Activated T-cell treated with anti-CD3 and anti-CD28 coated beads, Interleukin-2, amount 50 U/mL, for 4 hours (primary cell): ENCODE data around the gene TMEM60. TPM values are rescaled to one million over a fixed set of nuclear protein-coding genes. Genes with fewer than 3 reads are reported as not detected.

Experiments used
- ATAC-seq, 2 donors: fragments of 200-7000 bp; cut with Tn5 transposase; one replicate each; pipeline ENCODE4 v1.10.0; 2021
- DNase-seq: peaks from one replicate; pipeline ENCODE4 v3.0.0-alpha.2; 2020
- H3K27me3 Mint-ChIP-seq: one replicate; pipeline ENCODE4 v1.8.0; 2021; ENCODE audit warnings: low read depth, mixed read lengths
- H3K36me3 Mint-ChIP-seq: one replicate; pipeline ENCODE4 v1.8.0; 2022; ENCODE audit warnings: mixed read lengths; ENCODE audit not compliant: insufficient read depth
- H3K4me1 Mint-ChIP-seq: one replicate; pipeline ENCODE4 v1.8.0; 2021; ENCODE audit warnings: low read depth, mixed read lengths
- H3K4me3 Mint-ChIP-seq: one replicate; pipeline ENCODE4 v1.8.0; 2021; ENCODE audit warnings: mild to moderate bottlenecking, moderate library complexity, mixed read lengths
- H3K9me3 Mint-ChIP-seq: one replicate; pipeline ENCODE4 v1.8.0; 2021; ENCODE audit warnings: mixed read lengths
- total RNA-seq, 3 donors: library from RNA; stranded (reverse); gene quantifications; one replicate each; pipeline ENCODE4 v1.2.1, GENCODE V29; 2021

The TMEM60 gene
- total RNA-seq, 3 donors from 2014 or later, result 5.5 to 7.8 (median 6.3) TPM

DNA sequence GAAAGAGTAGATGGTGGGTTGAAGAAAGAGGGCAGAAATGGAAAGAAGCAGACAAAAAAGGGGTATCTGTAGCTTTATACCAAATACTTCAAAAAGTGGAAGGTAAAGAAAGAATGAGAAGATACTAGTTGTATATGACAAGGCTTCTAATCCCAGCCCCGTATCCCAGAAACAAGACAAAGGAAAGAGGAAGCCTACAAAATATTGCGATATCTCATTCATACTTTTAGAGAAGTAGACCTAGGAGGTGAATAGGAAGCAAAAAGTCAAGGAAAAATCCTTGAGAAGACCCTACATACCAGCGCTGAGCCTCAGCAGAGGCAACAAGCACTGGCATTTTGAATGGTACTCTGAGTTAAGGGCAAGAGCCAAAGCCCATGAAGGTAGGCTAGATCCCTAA, 26.9 kb upstream of the TMEM60 start:
- H3K27me3 Mint-ChIP-seq, result no peaks in the 10 kb centered on the region
- H3K9me3 Mint-ChIP-seq, result peaks cover 46% of the 10 kb centered on the region
- peaks cover 35% of the 10 kb centered on the region for H3K36me3 Mint-ChIP-seq
- no peak overlapping the region for H3K4me3 Mint-ChIP-seq
- peaks cover 40% of the 10 kb centered on the region for H3K4me1 Mint-ChIP-seq
- DNase-seq (no peak), ATAC-seq (no peak)

DNA sequence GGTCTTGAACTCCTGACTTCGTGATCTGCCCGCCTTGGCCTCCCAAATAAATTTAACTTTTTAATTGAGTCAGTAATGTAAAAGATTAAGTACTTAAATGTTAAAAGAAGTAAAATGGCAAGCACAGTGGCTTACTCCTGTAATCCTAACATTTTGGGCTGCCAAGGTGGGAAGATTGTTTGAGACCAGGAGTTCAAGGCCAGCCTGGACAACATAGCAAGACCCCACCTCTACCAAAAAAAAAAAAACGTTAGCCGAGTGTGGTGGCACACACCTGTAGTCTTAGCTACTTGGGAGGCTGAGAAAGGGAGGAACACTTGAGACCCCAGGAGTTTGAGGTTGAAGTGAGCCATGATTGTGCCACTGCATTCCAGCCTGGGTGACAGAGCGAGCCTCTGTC, 26.4 kb upstream of the TMEM60 start:
- Mint-ChIP-seq H3K36me3 (peaks cover 38% of the 10 kb centered on the region), H3K4me1 (peaks cover 37% of the 10 kb centered on the region), H3K9me3 (peaks cover 51% of the 10 kb centered on the region), H3K27me3 (no peaks in the 10 kb centered on the region), H3K4me3 (no peak overlapping the region)
- no peak for DNase-seq
- no peak for ATAC-seq

DNA sequence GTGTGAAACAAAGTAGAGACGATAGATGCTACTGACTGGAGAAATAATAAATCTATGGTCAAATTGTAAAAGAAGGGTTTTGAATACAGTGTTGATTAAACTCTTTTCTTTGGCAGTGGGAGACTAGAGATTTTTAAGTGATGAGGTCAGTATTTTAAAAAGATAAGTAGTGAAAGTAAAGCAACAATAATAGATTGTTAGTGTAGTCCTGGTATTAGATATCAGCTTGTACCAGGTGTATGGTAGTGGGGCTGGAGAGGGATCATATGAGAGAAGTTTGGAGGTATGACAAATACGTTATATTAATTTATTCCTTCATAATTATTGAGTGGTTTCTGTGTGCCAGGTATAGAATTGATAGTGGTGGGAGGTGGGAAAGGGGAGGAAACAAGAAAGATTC, 25.6 kb upstream of the TMEM60 start:
- Mint-ChIP-seq H3K9me3 (peaks cover 59% of the 10 kb centered on the region), H3K36me3 (peaks cover 44% of the 10 kb centered on the region), H3K27me3 (no peaks in the 10 kb centered on the region), H3K4me3 (no peak overlapping the region), H3K4me1 (peaks cover 37% of the 10 kb centered on the region)
- ATAC-seq (no peak), DNase-seq (no peak)

DNA sequence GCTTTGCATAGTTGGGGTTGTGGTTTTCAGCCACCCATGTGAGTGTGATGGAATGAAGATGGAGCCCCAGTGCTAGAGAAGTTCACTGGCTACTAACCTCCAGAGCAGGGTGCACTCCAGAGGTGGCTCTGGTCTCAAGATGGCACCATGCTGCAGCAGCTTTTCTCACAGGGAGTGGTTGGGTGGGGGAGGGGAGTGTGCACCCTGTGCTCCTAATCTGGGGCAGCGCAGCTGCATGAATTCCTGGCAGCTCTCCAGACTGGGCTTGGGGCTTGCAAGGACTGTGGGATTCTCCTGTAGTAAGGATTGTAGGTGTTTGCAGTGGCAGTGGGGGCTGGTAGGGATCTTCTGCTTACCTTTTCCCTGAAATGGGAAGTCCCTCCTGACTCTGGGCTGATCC, 24.0 kb upstream of the TMEM60 start:
- H3K36me3 Mint-ChIP-seq, result peaks cover 54% of the 10 kb centered on the region
- no peaks in the 10 kb centered on the region for H3K27me3 Mint-ChIP-seq
- DNase-seq (no peak), ATAC-seq (no peak)
- H3K9me3 Mint-ChIP-seq, result peaks cover 70% of the 10 kb centered on the region
- no peak overlapping the region for H3K4me3 Mint-ChIP-seq
- H3K4me1 Mint-ChIP-seq, result peaks cover 39% of the 10 kb centered on the region

DNA sequence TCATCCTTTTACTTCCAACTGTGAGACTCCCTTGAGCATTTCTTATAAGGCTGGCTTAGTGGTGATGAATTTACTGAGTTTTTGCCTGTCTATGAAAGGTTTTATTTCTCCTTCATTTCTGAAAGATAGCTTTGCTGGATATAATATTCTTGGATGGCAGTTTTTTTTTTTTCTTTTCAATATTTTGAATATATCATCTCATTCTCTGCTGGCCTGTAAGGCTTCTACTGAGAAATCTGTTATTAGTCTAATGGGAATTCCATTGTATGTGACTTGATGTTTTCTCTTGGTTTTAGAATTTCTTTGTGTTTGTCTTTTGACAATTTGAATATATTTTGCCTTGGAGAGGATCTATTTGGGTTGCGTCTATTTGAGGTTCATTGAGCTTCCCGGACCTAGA, 22.7 kb upstream of the TMEM60 start:
- H3K9me3 Mint-ChIP-seq, result peaks cover 68% of the 10 kb centered on the region
- DNase-seq (no peak), ATAC-seq (no peak)
- peaks cover 37% of the 10 kb centered on the region for H3K4me1 Mint-ChIP-seq
- H3K27me3 Mint-ChIP-seq, result no peaks in the 10 kb centered on the region
- H3K36me3 Mint-ChIP-seq, result peaks cover 63% of the 10 kb centered on the region
- H3K4me3 Mint-ChIP-seq, result no peak overlapping the region

DNA sequence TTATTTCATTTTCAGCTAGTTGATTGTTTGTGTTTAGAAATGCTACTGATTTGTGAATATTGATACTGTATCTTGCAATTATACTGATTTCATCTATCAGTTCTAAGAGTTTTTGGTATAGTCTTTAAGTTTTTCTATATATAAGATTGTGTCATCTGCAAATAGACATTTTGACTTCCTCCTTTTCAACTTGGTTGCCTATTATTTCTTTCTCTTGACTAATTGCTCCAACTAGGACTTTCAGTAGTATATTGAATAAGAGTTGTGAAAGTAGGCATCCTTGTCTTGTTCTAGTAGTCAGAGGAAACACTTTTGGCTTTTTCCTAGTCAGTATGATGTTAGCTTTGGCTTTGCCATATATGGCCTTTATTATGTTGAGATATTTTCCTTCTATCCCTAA, 20.8 kb upstream of the TMEM60 start:
- ATAC-seq (no peak), DNase-seq (no peak)
- peaks cover 39% of the 10 kb centered on the region for H3K4me1 Mint-ChIP-seq
- peaks cover 55% of the 10 kb centered on the region for H3K9me3 Mint-ChIP-seq
- no peak overlapping the region for H3K4me3 Mint-ChIP-seq
- no peaks in the 10 kb centered on the region for H3K27me3 Mint-ChIP-seq
- peaks cover 60% of the 10 kb centered on the region for H3K36me3 Mint-ChIP-seq

DNA sequence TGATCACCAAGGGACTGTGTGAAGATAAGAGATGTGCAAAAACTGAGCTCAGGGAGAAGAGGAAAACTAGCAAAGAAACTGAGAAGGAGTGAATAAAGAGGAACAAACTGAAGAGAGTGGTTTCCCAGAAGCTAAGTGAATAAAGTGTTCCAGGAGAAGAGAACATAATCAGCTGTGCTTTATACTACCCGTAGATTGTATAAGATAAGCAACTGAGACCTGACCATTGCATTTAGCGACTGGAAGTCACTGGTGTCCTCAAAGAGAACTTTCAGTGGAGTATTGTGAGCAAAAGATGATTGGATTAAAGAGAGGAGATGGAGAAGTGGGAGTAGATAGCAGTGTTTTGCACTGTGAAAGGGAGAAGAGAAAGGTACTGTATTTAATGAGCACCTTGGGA, 14.9 kb upstream of the TMEM60 start:
- H3K36me3 Mint-ChIP-seq, result peaks cover 26% of the 10 kb centered on the region
- H3K27me3 Mint-ChIP-seq, result no peaks in the 10 kb centered on the region
- peaks cover 53% of the 10 kb centered on the region for H3K4me1 Mint-ChIP-seq
- H3K4me3 Mint-ChIP-seq, result no peak overlapping the region
- peaks cover 16% of the 10 kb centered on the region for H3K9me3 Mint-ChIP-seq
- no peak for ATAC-seq
- no peak for DNase-seq

DNA sequence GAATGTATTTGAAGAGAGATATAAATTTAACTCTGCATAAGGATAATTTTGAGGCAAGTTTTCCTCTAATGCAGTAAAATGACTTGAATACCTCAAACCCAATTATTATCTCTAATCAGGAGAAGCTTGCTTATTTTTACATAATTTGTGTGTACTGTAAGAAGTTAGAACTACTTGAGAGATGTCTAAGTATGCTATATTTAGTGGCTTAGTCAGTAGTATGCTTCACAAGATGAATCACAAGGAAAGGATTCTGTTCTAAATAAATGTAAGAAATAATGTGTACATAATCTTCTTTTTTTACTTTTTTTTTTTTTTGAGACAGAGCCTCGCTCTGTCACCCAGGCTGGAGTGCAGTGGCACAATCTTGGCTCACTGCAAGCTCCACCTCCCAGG, 14.1 kb upstream of the TMEM60 start:
- Mint-ChIP-seq H3K27me3 (no peaks in the 10 kb centered on the region), H3K36me3 (peaks cover 24% of the 10 kb centered on the region), H3K9me3 (peaks cover 19% of the 10 kb centered on the region), H3K4me1 (peaks cover 50% of the 10 kb centered on the region), H3K4me3 (no peak overlapping the region)
- DNase-seq, result no peak
- ATAC-seq, result no peak

DNA sequence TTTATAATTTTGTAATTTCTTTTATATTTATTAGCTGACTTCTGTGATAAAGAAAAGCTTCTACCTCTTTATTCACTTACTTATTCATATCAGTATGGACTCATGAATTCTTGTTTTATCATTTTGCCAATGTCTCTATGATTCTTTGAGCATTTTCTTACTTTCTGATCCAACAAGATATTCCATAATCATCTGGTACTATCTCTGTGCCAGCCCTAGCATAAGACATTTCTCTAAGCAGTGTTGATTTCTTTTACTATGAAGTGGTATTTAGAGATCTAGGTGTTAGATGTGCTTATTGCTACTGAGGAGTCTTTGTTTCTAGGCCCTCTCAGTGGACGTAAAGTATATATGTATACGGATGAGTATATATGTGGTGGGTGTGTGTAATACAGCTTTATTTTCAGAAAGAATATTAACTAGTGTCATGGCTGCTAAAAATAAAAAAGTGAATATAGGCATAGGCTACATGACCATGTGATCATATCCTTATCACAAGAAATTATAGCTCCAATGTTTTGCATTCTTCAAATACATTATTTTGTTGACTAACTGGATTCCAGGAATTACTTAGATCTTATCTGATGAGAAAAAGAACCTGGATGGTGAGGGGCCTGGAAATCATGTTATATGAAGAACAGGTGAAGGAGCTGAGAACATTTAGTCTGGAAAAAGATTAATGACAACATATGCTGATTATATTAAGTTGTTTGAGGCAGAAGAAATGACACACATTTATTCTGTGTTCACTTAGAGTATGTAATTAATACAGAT, 13.5 kb upstream of the TMEM60 start:
- Mint-ChIP-seq H3K4me1 (peaks cover 46% of the 10 kb centered on the region), H3K9me3 (peaks cover 21% of the 10 kb centered on the region), H3K4me3 (no peak overlapping the region), H3K36me3 (peaks cover 21% of the 10 kb centered on the region), H3K27me3 (no peaks in the 10 kb centered on the region)
- ATAC-seq, result no peak
- DNase-seq, result no peak

DNA sequence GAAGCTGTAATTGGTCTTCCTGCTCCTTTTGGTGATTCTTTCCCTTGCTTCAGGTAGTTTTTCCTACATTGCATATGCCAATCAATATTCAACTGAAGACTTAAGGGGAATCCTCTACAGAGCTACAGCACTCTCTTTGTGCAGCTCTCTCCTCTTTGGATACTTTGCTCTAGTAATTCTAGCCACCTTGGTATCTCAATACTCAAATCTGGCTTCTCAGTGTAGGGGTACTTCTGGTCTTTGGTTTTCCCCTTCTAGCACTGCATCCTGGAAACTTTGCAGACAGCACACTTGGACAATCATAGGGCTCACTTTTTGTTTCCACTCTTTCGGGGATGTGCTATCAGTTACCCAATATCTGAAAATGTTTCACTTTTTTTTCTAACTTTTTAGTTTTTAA, 10.3 kb upstream of the TMEM60 start:
- ATAC-seq, result no peak
- no peak overlapping the region for H3K4me3 Mint-ChIP-seq
- no peak for DNase-seq
- H3K36me3 Mint-ChIP-seq, result peaks cover 12% of the 10 kb centered on the region
- peaks cover 53% of the 10 kb centered on the region for H3K4me1 Mint-ChIP-seq
- no peaks in the 10 kb centered on the region for H3K27me3 Mint-ChIP-seq
- peaks cover 32% of the 10 kb centered on the region for H3K9me3 Mint-ChIP-seq

DNA sequence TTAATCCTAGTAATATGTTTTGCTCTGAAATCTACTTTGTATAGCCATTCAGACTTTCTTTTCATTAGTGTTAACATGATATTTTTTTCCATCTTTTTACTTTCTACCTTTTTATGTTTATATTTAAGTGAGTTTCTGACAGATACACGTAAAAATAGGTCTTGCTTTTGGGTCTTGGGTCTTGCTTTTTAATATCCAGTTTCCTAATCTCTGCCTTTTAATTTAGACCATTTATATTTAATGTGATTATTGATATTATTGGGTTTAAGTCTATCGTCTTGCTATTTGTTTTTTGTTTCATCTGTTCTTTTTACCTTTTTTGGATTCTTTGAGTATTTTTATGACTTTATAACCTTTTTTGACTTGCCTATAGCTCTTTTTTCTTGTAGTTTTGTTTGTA, 8.2 kb upstream of the TMEM60 start:
- ATAC-seq (no peak), DNase-seq (no peak)
- peaks cover 54% of the 10 kb centered on the region for H3K4me1 Mint-ChIP-seq
- H3K27me3 Mint-ChIP-seq, result no peaks in the 10 kb centered on the region
- H3K9me3 Mint-ChIP-seq, result peaks cover 32% of the 10 kb centered on the region
- no peak overlapping the region for H3K4me3 Mint-ChIP-seq
- H3K36me3 Mint-ChIP-seq, result peaks cover 12% of the 10 kb centered on the region

DNA sequence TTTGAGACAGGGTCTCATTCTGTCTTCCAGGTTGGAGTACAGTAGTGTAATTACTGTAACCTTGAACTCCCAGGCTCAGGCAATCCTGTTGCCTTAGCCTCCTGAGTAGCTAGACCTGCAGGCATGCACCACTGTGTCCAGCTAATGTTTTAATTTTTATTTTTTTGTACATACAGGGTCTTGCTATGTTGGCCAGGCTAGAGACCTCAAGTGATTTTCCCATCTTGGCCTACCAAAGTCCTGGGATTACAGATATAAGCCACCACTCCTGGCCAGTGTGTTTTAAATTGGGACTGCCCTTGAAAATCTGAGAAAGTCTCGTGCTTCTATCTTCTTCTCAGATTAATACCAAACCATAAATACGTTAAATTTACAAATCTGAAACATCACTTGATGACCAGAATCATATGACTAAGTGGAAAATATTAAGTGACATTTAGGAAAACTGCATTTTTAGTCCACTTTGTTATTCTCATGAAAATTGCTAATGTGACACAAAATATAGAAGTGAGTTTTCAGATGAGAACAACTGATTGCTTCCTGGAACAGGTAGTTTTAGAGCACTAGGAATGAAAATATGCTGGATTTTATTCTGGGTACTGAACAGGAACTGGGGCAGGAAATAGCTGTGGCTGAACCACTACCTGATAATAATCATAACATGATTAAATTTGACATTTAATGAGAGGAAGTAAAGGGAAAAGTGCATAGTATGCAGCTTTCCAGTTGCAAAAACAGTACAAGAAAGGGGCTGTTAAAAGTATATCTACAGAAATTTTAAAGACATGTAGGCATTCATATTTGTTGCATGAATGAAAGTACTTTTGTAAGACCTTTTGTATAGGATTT, 4.5 kb upstream of the TMEM60 start:
- ATAC-seq (no peak), DNase-seq (no peak)
- peaks cover 5% of the 10 kb centered on the region for H3K36me3 Mint-ChIP-seq
- no peaks in the 10 kb centered on the region for H3K27me3 Mint-ChIP-seq
- H3K9me3 Mint-ChIP-seq, result peaks cover 24% of the 10 kb centered on the region
- H3K4me1 Mint-ChIP-seq, result peaks cover 63% of the 10 kb centered on the region
- H3K4me3 Mint-ChIP-seq, result peak overlapping the region; percentile 23

DNA sequence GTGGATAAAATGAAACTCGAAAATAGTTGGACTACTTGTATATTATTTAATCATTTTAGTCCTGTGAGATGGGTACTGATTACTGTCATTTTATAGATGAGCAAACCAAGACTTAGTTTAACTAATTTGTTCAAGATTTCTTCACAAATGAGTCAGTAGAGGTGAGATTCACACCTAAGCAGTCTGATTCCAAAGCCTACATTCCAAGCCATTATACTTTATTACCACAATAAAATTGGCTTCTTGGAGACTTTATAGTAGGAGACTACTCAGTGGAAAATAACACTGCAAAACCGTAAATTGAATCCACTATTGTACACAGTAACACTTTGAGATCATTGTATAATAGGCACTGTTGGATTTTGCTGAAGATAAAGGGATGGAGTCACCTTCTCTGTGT, 2.5 kb upstream of the TMEM60 start:
- Mint-ChIP-seq H3K27me3 (no peaks in the 10 kb centered on the region), H3K4me1 (peaks cover 79% of the 10 kb centered on the region), H3K36me3 (no peaks in the 10 kb centered on the region), H3K9me3 (peaks cover 7% of the 10 kb centered on the region), H3K4me3 (peak overlapping the region; percentile 98)
- no peak for ATAC-seq
- DNase-seq, result no peak

DNA sequence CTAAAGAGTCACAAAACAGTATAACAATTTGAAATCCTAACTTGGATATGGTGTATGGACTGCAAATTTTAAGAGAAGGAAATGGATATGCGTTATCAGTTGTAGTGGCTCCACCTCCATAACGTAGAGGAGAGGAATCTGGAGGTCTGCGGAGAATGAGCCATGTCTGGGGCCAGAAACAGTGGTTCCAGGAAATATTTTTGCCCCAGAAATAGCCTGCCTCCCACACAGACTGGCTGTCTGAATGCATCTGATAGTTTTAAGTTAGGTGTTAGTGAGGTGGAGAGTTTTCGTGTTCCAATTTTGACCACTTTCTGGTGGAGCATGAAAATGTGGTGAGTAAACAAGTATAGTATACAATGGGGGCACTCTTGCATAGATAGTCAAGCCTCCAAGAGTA, 1.9 kb upstream of the TMEM60 start:
- H3K27me3 Mint-ChIP-seq, result no peaks in the 10 kb centered on the region
- peaks cover 76% of the 10 kb centered on the region for H3K4me1 Mint-ChIP-seq
- H3K9me3 Mint-ChIP-seq, result peaks cover 6% of the 10 kb centered on the region
- H3K36me3 Mint-ChIP-seq, result no peaks in the 10 kb centered on the region
- H3K4me3 Mint-ChIP-seq, result peak overlapping the region; percentile 98
- DNase-seq (no peak), ATAC-seq (no peak)
